ENCODE results near the gene OR10H4. TPM values are rescaled to one million over a fixed set of nuclear protein-coding genes. Genes with fewer than 3 reads are reported as not detected.
"Not testable (repeated sequence)": the region's sequence is repeated elsewhere in the genome, so short reads cannot be mapped to it uniquely, and the experiment has no call there.

The OR10H4 gene
- total RNA-seq, 1 donor from 2014 or later: not detected

GRCh38 chr19:15954820-15955219 is 6.0 kb downstream of the OR10H4 start:
- H3K9me3 Mint-ChIP-seq: peaks cover 76% of the 10 kb centered on the region

GRCh38 chr19:15962319-15962718 is 13.5 kb downstream of the OR10H4 start:
- Mint-ChIP-seq H3K27me3 (ENCODE audit: low read depth) (no peaks in the 10 kb centered on the region), H3K4me3 (no peak overlapping the region), H3K4me1 (no peaks in the 10 kb centered on the region), H3K9me3 (peaks cover 53% of the 10 kb centered on the region), H3K36me3 (peaks cover 4% of the 10 kb centered on the region), H3K27ac (no peak overlapping the region)
- no peak for TF ChIP-seq CTCF (IDR thresholded peaks at IDR 0.05; ENCODE audit: unreplicated experiment)
- no peak for DNase-seq (ENCODE audit: low spot score in 2 of 2, unreplicated experiment in 2 of 2)

More at GRCh38 chr19:15954820-15955219, 6.0 kb downstream of the OR10H4 start:
- Mint-ChIP-seq H3K27me3 (ENCODE audit: low read depth) (no peaks in the 10 kb centered on the region), H3K4me3 (no peak overlapping the region), H3K4me1 (no peaks in the 10 kb centered on the region), H3K36me3 (no peaks in the 10 kb centered on the region), H3K27ac (no peak overlapping the region)
- no peak for DNase-seq (ENCODE audit: low spot score in 2 of 2, unreplicated experiment in 2 of 2)
- no peak for TF ChIP-seq CTCF (IDR thresholded peaks at IDR 0.05; ENCODE audit: unreplicated experiment)

GRCh38 chr19:15964231-15964630 is 15.4 kb downstream of the OR10H4 start:
- H3K9me3 Mint-ChIP-seq: peaks cover 46% of the 10 kb centered on the region
- H3K27me3 Mint-ChIP-seq (ENCODE audit: low read depth): no peaks in the 10 kb centered on the region
- H3K4me3 Mint-ChIP-seq: no peak overlapping the region
- peaks cover 4% of the 10 kb centered on the region for H3K36me3 Mint-ChIP-seq
- H3K4me1 Mint-ChIP-seq: no peaks in the 10 kb centered on the region
- no peak for DNase-seq (ENCODE audit: low spot score in 2 of 2, unreplicated experiment in 2 of 2)
- no peak overlapping the region for H3K27ac Mint-ChIP-seq
- no peak for TF ChIP-seq CTCF (IDR thresholded peaks at IDR 0.05; ENCODE audit: unreplicated experiment)

GRCh38 chr19:15971224-15971780 is 22.5 kb downstream of the OR10H4 start:
- Mint-ChIP-seq H3K36me3 (no peaks in the 10 kb centered on the region), H3K27ac (no peak overlapping the region), H3K9me3 (peaks cover 56% of the 10 kb centered on the region), H3K27me3 (ENCODE audit: low read depth) (no peaks in the 10 kb centered on the region), H3K4me1 (no peaks in the 10 kb centered on the region), H3K4me3 (no peak overlapping the region)
- no peak for TF ChIP-seq CTCF (IDR thresholded peaks at IDR 0.05; ENCODE audit: unreplicated experiment)
- DNase-seq (ENCODE audit: low spot score in 2 of 2, unreplicated experiment in 2 of 2): no peak

GRCh38 chr19:15972043-15972442 is 23.2 kb downstream of the OR10H4 start:
- not testable (repeated sequence) for H3K4me1 Mint-ChIP-seq; H3K36me3 Mint-ChIP-seq; H3K27me3 Mint-ChIP-seq (ENCODE audit: low read depth); H3K27ac Mint-ChIP-seq; H3K4me3 Mint-ChIP-seq; DNase-seq (ENCODE audit: low spot score in 2 of 2, unreplicated experiment in 2 of 2)
- peaks cover 59% of the 10 kb centered on the region for H3K9me3 Mint-ChIP-seq

- no peak for DNase-seq (ENCODE audit: low spot score in 2 of 2, unreplicated experiment in 2 of 2)
- H3K4me3 Mint-ChIP-seq: no peak overlapping the region
- no peak overlapping the region for H3K27ac Mint-ChIP-seq
- TF ChIP-seq CTCF (IDR thresholded peaks at IDR 0.05; ENCODE audit: unreplicated experiment): no peak
- no peaks in the 10 kb centered on the region for H3K36me3 Mint-ChIP-seq
- H3K9me3 Mint-ChIP-seq: peaks cover 67% of the 10 kb centered on the region
- no peaks in the 10 kb centered on the region for H3K27me3 Mint-ChIP-seq (ENCODE audit: low read depth)
- H3K4me1 Mint-ChIP-seq: no peaks in the 10 kb centered on the region
Measured at GRCh38 chr19:15974856-15975255, 26.0 kb downstream of the OR10H4 start.

Data from mesothelial cell of epicardium (in vitro differentiated cells).